Right atrium auricular region (tissue), 2 donors: ENCODE results near the gene IL36G. TPM values are rescaled to one million over a fixed set of nuclear protein-coding genes. Genes with fewer than 3 reads are reported as not detected.

ENCODE experiments used
- DNase-seq: peaks from one replicate; pipeline ENCODE4 v3.0.0-alpha.2; 2019; ENCODE audit warnings: low spot score
- H3K27ac ChIP-seq, 2 donors: fragments of 200-600 bp; sonication (generic); 1 replicate in 1 of 2; 2 replicates in 1 of 2; pipeline ENCODE4 v1.5.1; 2016 to 2019
- H3K27me3 ChIP-seq, 2 donors: fragments of 200-600 bp; sonication (generic); one replicate each; pipeline versions ENCODE4 v1.5.1 to v1.6.0; 2017 to 2019
- H3K36me3 ChIP-seq: fragments of 200-600 bp; sonication (generic); one replicate; pipeline ENCODE4 v1.5.1; 2016
- H3K4me1 ChIP-seq, 2 donors: fragments of 200-600 bp; sonication (generic); one replicate each; pipeline versions ENCODE4 v1.5.1 to v1.6.0; 2017 to 2019
- H3K4me3 ChIP-seq, 2 donors: fragments of 200-600 bp; sonication (generic); 1 replicate in 1 of 2; 2 replicates in 1 of 2; pipeline ENCODE4 v1.5.1; 2017 to 2019; ENCODE audit warnings: mild to moderate bottlenecking in 1 of 2, moderate library complexity in 1 of 2
- H3K9me3 ChIP-seq, 2 donors: fragments of 200-600 bp; sonication (generic); one replicate each; pipeline ENCODE4 v1.5.1; 2019
- total RNA-seq, 2 donors: library from RNA; depleted of rRNA; stranded (reverse); fragments of >200 nt; gene quantifications; one replicate each; pipeline ENCODE4 v1.1.0, GENCODE V29; 2016
- TF ChIP-seq, protein P1 (sequence below), 2 donors: fragments of 200-600 bp; sonication (generic); IDR thresholded peaks; one replicate each; pipeline ENCODE4 v1.5.1; 2019; ENCODE audit warnings: antibody characterized with exemption in 2 of 2

The IL36G gene
- total RNA-seq, 2 donors from 2014 or later = not detected

DNA sequence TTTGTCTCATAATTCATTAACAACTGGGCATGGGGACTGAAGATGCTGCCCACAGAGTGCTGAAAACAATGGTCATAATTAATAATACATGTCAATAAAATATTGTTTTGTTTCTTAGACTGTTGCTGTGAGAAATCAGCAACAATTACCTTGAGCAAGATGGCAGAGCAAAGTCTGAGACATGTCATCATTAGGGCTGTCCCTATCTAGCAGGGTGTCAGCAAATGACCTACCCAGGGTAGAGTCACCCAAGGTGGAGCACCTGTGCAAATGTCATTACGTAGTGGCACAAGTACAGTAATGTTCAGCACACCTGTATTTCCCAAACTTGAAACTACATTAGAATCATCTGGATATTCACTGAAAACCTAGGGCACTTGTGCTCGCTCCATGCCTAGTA is 16.8 kb downstream of the IL36G start:
- H3K27me3 ChIP-seq = no peaks in the 10 kb centered on the region
- no peak overlapping the region for H3K4me3 ChIP-seq
- DNase-seq = no peak
- no peak overlapping the region for H3K27ac ChIP-seq
- peaks cover 0 to 34% of the 10 kb centered on the region in 2 donors for H3K9me3 ChIP-seq
- TF ChIP-seq, protein P1, sequence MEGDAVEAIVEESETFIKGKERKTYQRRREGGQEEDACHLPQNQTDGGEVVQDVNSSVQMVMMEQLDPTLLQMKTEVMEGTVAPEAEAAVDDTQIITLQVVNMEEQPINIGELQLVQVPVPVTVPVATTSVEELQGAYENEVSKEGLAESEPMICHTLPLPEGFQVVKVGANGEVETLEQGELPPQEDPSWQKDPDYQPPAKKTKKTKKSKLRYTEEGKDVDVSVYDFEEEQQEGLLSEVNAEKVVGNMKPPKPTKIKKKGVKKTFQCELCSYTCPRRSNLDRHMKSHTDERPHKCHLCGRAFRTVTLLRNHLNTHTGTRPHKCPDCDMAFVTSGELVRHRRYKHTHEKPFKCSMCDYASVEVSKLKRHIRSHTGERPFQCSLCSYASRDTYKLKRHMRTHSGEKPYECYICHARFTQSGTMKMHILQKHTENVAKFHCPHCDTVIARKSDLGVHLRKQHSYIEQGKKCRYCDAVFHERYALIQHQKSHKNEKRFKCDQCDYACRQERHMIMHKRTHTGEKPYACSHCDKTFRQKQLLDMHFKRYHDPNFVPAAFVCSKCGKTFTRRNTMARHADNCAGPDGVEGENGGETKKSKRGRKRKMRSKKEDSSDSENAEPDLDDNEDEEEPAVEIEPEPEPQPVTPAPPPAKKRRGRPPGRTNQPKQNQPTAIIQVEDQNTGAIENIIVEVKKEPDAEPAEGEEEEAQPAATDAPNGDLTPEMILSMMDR (IDR thresholded peaks at IDR 0.05) = no peak
- no peaks in the 10 kb centered on the region for H3K36me3 ChIP-seq
- H3K4me1 ChIP-seq = no peaks in the 10 kb centered on the region

DNA sequence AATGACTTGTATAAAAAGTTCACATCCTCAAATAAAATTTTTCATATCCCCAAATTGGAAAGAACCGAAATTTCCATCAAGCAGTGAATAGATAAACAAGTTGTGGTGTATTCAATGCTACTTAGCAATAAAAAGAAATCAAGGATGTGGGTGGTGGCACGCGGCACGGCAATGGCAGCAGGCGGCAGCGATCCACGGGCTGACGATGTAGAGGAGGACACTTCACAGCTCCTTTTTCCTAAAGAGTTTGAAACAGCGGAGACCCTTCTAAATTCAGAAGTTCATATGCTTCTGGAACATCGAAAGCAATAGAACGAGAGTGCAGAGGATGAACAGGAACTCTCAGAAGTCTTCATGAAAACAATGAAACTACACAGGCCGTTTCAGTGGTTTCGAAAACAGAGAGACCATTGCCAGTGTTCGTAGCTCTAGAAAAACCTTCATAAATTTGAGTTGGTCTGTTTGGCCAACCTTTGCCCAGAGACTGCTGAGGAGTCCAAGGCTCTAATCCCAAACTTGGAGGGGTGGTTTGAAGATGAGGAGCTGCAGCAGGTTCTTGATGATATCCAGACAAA is 17.6 kb downstream of the IL36G start:
- no peak for DNase-seq
- no peak overlapping the region for H3K4me3 ChIP-seq
- no peaks in the 10 kb centered on the region for H3K27me3 ChIP-seq
- H3K9me3 ChIP-seq = peaks cover 0 to 32% of the 10 kb centered on the region in 2 donors
- H3K27ac ChIP-seq = no peak overlapping the region
- H3K4me1 ChIP-seq = no peaks in the 10 kb centered on the region
- no peaks in the 10 kb centered on the region for H3K36me3 ChIP-seq
- TF ChIP-seq, protein P1 (IDR thresholded peaks at IDR 0.05) = no peak

DNA sequence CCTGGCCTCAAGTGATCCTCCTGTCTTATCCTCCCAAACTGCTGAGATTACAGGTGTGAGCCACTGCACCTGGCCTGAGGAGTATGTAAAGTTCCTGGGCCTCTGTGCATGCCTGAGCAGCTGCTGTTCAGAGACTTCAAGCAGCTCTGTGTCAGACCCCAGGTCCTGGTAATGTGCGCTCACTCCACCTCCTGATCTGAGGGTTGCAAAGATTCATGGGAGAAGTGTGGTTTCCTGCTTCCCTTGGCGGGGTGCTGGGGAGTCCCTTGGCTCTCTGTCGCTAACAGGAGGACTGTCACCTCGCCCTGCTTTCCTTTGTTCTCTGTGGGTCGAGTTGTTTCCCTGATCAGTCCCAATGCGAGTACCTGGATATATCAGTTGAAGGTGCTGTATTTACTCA is 18.8 kb downstream of the IL36G start:
- Histone ChIP-seq H3K9me3 (peaks cover 0 to 28% of the 10 kb centered on the region in 2 donors), H3K27ac (no peak overlapping the region), H3K4me1 (no peaks in the 10 kb centered on the region), H3K4me3 (no peak overlapping the region), H3K27me3 (no peaks in the 10 kb centered on the region), H3K36me3 (no peaks in the 10 kb centered on the region)
- TF ChIP-seq, protein P1 (IDR thresholded peaks at IDR 0.05) = no peak
- no peak for DNase-seq

DNA sequence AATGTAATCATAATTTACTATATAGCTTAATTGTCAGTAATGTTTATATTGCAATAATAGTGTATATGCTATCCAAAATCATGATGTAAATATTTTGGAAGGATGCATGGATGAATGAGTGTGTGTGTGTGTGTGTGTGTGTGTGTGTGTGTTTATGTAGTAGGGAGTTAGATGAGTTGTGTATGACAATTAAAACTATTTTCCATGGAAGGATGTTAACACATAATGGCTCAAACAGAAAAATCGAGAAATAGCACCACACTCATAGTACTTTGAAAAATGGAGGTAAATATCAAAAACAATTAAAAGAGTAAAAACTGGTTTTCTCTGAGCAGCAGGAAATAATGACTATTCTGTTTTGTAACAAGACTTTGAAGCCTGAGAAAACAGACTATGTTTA is 19.3 kb downstream of the IL36G start:
- no peaks in the 10 kb centered on the region for H3K27me3 ChIP-seq
- no peak for DNase-seq
- no peak overlapping the region for H3K27ac ChIP-seq
- H3K4me3 ChIP-seq = no peak overlapping the region
- no peaks in the 10 kb centered on the region for H3K4me1 ChIP-seq
- no peaks in the 10 kb centered on the region for H3K36me3 ChIP-seq
- TF ChIP-seq, protein P1 (IDR thresholded peaks at IDR 0.05) = no peak
- peaks cover 0 to 23% of the 10 kb centered on the region in 2 donors for H3K9me3 ChIP-seq

DNA sequence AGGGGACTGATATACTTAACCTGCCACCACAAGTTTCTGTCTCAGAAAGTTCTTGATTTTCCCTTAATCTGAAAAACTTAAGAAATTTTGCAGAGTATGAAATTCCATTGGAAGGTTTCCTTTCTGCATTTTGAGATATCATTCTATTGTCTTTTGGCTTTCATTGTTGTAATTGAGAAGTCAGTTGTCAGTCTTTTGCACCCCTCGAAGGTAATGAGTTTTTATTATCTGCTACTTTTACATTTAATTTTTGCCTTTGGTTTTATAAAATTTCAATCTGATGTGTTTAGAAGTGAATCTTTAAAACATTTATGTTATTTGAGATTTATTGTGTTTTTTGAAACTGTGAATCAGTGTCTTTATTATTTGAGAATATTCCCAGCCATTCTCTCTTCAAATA is 22.6 kb downstream of the IL36G start:
- TF ChIP-seq, protein P1 (IDR thresholded peaks at IDR 0.05) = no peak
- Histone ChIP-seq H3K27ac (no peak overlapping the region), H3K9me3 (peaks cover 0 to 8% of the 10 kb centered on the region in 2 donors), H3K36me3 (no peaks in the 10 kb centered on the region), H3K4me3 (no peak overlapping the region), H3K27me3 (no peaks in the 10 kb centered on the region), H3K4me1 (no peaks in the 10 kb centered on the region)
- no peak for DNase-seq

DNA sequence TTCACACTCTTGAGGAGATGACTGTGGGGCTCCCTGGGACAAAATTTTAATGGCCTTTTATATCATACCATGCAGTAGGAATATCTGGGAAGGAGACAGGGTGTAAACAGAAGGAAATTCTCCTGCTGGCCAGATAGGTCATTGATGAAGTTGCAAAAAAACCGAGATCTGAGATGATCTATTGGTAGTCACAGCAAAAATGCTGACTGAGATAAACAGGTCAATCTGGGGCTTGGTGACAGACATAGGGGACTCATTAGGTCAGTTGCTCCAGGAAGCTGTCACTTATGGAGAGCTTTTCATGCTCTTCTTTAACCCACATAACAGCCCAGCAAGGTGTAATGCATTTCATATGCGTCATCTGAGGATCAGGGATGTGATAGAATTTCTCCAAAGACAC is 24.9 kb downstream of the IL36G start:
- H3K9me3 ChIP-seq = peaks cover 0 to 8% of the 10 kb centered on the region in 2 donors
- H3K27ac ChIP-seq = no peak overlapping the region
- no peaks in the 10 kb centered on the region for H3K27me3 ChIP-seq
- TF ChIP-seq, protein P1 (IDR thresholded peaks at IDR 0.05) = no peak
- DNase-seq = no peak
- no peaks in the 10 kb centered on the region for H3K36me3 ChIP-seq
- no peaks in the 10 kb centered on the region for H3K4me1 ChIP-seq
- no peak overlapping the region for H3K4me3 ChIP-seq
